NOMO-1 (cell line): Measurements from ENCODE around the gene ZNF362.
"Not testable (repeated sequence)": the region's sequence is repeated elsewhere in the genome, so short reads cannot be mapped to it uniquely, and the experiment has no call there.

Source experiments
- DNase-seq, 2 experiments: peaks; one replicate each; lab custom pipeline; 2025; ENCODE audit not compliant: unreplicated experiment in 2 of 2; lab: John Stamatoyannopoulos, UW

The ZNF362 gene

DNA sequence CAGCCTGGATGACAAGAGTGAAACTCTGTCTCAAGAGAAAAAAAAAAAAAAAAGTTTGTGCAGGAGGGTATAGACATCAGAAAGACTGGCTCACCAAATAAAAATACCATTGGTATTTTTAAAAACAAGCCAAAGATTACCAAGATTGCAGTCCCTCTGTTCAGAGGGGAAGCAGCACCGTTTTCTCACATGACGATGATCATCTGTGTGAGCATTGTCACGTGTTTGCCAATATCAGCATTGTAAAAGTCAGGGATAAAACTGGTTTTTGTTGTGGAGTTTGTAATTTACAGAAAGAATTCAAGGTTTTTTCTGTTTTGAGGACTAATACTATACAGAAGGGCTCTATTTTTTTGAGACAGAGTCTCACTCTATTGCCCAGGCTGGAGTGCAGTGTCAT, 26.5 kb downstream of the ZNF362 start:
- DNase-seq: no peak

DNA sequence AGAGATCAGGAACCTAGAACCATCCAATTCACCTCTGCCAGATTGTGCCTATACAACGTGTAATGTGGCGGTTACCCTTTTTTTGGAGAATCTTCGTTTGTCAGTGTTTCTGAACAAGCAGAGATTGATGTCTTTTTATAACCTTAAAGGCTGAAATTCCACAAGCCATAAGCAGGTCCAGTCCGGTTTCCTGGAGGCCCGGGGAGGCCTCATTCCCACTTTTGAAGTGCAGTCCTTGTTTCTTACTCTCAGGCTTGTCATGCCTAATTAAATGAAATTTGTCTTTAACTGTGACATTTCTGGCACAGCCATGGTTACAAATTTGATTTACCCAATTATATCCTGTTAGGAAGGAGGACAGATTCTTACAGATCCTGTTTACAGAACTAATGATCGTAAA, 27.8 kb downstream of the ZNF362 start:
- DNase-seq: no peak

DNA sequence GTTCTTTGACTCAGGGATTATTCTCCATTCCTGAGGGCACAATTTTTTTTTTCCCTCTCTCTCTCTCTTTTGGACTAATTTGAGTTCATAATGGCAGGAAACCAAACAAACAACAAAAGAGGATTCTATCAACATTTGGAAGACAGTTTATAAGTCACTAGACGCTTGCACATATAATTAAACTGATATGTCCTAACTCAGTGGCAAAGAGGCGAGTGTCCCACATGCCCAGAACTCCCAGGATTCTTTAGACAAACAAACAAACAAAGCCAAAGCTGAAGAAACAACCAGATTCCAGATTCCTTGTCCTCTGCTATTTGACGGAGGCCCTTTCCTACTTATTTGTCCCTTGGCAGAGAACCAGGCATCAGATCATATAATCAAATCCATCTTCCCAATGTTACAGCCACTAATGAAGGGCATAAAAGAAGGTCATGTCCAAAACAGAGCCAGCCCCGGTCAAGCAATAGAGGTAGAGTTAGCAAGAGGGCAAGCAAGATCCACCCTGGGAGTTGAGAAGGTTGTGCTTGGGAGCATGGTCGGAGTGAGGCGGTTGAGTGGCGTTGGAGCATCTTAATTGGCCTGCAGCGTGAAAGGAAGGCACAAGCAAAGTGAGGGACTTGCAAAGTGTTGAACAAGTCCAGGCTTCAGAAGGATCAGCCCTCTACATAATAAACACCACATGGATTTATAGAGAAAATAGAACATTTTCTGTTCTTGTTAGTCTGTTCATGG, 30.3 kb downstream of the ZNF362 start:
- no peak for DNase-seq

DNA sequence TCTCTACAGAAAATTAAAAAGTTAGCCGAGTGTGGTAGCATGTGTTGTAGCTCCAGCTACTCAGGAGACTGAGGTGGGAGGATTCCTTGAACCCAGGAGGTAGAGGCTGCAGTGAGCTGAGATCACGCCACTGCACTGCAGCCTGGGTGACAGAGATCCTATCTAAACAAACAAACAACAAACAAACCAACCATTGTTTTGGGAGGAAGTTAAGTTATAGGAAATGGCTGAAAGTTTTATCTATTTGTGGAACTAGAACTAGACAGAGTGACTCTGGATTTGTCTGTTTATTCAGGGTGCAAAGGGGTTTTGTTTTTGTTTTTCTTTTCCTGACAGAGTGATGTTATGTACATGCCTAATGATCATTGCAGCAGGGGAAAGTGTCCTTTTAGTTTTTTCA, 31.0 kb downstream of the ZNF362 start:
- DNase-seq: no peak

- DNase-seq: no peak
These were observed 32.9 kb downstream of the ZNF362 start for GRCh38 chr1:33288976-33289857.

DNA sequence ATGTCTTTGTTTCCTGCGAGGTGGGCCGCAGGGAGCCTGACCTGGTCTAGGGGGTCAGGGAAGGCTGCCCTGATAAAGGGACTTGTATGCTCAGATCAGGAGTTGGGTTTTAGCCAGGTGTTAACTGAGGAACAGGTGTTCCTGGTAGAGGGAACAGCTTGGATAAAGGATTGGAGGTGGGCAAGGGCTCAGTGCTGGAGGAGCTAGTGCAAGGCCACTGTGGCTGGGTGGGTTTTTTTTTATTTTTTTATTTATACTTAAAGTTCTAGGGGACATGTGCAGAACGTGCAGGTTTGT, 33.5 kb downstream of the ZNF362 start:
- no peak for DNase-seq

DNA sequence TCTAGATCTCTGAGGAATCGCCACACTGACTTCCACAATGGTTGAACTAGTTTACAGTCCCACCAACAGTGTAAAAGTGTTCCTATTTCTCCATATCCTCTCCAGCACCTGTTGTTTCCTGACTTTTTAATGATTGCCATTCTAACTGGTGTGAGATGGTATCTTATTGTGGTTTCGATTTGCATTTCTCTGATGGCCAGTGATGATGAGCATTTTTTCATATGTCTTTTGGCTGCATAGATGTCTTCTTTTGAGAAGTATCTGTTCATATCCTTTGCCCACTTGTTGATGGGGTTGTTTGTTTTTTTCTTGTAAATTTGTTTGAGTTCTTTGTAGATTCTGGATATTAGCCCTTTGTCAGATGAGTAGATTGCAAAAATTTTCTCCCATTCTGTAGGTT, 34.3 kb downstream of the ZNF362 start:
- DNase-seq: not testable (repeated sequence)

DNA sequence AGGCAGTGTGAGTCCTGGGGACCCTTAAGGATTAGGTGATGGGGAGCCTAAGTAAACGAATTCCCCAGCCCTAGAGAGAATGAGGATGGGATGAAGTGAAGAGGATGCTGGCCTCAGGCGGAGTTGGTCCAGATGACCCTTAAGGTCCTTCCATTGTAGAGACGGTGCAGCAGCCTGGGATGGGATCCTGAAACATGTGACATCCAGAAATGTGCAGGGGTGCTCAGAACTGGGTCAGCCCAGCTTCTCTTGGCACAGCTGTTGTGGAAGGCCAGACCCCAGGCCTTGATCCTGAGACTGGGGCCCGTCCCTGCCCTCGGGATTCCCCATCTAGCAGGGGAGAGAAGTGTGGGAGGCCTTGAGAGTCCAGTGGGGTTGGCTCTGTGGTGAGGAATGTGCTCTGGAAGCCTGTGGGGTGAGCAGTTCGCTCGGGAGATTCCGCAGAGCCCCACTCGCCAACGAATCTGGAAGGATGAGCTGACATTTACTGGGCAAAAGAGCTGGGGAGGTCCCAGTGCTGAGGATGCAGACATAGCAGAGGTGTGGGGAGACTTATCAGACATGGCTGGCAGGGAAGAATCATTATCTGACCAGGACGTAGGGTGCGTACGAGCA, 36.5 kb downstream of the ZNF362 start:
- DNase-seq: no peak

DNA sequence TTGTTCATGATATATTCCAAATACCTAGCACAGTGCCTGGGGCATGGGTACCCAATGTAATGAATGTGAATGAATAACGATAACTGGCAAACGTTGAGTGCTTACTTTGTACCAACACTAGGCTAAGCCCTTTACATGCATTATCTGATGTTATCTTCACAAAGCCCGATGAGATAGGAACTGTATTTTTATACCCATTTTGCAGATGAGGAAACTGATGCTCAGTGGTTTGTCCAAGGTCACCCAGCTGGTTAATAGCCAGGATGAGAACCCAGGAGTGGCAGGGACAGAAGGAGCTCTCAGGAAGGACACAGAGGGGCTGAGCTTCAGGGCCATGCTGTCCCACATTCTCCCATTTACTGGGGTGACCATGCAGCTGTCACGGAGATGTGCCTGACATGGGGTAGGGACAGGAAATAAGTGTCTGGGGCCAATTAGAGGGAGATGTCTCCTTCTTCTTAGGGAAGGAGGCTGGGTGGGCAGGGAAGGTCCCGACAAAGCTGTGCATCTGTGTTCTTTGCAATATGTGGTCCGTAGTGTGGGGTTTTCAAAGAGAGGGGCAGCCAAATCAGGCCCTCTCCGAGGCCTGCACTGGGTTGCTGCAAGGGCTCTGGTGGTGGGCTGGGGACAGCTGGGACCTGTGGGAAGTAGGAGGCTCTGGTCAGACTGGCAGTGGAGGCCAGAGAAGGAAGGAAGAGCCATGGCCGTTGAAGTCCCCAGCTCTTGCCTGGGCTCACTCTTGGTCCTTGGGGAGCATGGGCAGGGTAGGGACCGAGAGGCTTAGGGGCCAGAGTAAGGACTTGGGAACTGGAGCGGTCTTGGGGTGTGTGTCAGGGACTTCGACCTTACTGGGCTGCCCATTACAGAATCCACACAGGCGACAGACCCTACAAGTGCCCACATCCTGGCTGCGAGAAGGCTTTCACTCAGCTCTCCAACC, 38.0 kb downstream of the ZNF362 start:
- no peak for DNase-seq

GRCh38 chr1:33295023-33295422, 38.7 kb downstream of the ZNF362 start:
- no peak for DNase-seq

- DNase-seq: peak; percentile 10 to 32
These were observed 39.3 kb downstream of the ZNF362 start for GRCh38 chr1:33295450-33296081.

DNA sequence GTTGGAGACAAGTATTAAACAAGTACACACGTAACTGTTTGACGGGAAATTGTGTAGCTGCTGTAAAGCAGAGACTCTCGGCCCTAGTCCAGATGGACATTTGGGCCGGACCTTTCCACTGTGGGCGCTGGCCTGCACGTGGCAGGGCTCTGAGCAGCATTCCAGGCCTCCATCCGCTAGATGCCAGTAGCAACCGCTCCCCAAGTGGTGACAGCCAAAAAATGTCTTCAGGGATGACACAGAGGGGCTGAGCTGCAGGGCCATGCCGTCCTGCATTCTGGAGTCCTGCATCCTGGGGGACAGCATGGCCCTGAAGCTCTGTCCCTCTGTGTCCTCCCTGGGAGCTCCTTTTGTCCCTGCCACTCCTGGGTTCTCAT, 39.8 kb downstream of the ZNF362 start:
- DNase-seq: no peak

GRCh38 chr1:33296824-33297223, 40.5 kb downstream of the ZNF362 start:
- DNase-seq: no peak

- DNase-seq: no peak
These were observed 41.8 kb downstream of the ZNF362 start for GRCh38 chr1:33297911-33298622.

DNA sequence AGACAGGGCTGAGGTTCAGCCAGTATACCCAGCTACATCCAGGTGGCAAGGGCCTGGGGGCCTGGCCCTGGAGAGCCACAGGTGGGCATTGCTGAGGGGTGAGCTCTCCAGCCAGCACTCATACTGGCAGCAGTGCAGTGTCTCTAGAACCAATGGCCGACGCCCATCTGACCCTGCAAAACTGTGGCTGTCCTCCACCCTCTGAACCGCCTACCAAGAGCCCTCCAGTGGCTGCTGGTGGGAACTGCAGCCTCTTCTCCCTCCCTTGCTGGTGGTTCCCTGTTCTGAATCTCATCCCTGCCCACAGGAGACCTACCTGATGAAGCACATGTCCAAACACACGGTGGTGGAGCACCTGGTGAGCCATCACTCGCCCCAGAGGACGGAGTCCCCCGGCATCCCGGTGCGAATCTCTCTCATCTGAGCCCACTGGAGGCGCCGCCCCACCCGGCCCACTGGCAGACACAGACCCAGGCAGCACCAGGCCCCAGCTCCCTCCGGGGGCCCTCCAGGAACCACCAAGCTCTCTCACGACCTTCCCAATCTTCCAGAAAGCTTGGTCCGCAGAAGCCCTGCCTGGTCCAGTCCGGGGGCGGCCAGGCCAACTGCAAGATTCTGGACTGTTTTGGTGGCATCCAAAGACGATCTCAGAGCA, 42.5 kb downstream of the ZNF362 start:
- peak; percentile 17 to 36 for DNase-seq

DNA sequence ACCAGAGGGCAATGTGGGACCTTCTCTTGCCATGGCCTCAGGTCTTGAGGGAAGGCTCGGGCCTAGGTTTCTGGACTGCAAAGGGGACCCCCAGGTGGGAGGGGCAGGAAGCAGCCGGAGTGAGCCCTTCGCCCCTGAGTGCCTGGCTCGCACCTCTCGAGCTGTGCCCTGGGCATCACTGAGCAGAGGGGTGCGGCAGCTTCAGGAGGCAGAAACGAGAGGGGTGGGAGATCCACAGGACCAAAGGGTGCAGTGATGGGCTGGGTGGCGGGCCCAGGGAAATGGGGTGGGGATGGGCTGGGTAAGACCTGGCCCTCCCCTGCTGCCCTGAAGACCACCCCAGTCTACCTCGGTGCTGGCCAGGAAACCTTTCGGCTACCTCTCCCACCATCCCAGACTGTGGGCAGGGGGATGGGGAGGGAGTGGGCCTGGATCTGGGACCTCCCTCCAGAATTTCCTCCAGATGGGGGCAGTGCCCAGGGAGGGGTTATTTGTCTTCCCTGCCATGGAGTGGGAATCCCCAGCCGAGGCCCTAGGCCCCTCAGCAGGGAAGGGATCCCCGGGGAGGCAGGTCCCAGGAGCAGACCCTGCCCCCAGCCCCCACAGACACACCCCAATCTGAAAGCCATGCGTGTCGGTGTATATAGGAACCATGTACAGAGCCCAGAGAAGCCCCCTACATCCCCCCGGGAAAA, 43.3 kb downstream of the ZNF362 start:
- no peak for DNase-seq

DNA sequence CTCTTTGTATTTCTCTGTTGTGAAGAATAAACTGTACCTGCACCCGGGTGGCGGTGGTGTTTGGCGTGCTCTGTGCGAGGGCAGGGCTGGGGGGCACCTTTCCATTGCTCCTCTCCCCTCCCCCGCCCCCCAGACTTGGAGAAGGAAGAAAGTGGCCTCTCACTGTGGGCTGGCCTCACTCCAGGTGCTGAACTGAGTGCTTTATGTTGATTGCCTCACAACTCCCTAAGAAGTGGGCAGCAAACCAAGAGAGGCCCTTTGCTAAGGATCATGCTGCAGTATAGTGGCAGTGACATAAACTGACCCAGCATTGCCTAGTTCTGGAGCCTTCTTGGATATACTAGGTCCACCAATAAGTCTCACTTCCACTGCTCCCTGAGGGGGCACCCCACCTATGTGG, 44.4 kb downstream of the ZNF362 start:
- no peak for DNase-seq

- DNase-seq: no peak
These were observed 45.1 kb downstream of the ZNF362 start for GRCh38 chr1:33301273-33301984.
